ENCODE results near the gene TMEM117.
"Not testable (repeated sequence)": the region's sequence is repeated elsewhere in the genome, so short reads cannot be mapped to it uniquely, and the experiment has no call there.

The TMEM117 gene

GRCh38 chr12:44031472-44032185 lies 195.7 kb downstream of the TMEM117 start:
- DNase-seq: no peak

- no peak for DNase-seq
Observed at GRCh38 chr12:44034906-44035305, 199.0 kb downstream of the TMEM117 start.

- DNase-seq: no peak
Observed at GRCh38 chr12:44036875-44037443, 201.1 kb downstream of the TMEM117 start.

DNA sequence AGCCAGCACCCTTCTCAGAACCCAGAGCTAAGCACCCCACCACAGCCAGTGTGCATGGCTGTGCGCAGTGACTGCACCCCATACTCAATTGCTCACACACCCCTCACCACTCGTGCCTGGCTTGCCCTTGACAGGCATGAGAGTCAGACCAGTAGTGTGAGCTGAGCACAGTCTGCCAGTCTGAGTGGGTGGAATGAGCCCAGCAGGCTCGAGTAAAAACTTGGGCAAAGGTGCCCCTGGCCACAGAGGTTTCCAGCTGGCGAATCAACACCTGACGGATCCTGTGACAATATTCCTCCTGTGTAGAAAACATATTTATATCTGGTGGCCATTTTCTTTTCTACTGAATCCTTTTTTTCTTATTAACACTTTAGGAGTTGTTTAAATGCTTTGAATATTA lies 202.5 kb downstream of the TMEM117 start:
- DNase-seq: no peak

- DNase-seq: not testable (repeated sequence)
Observed at GRCh38 chr12:44044491-44044890, 208.6 kb downstream of the TMEM117 start.

DNA sequence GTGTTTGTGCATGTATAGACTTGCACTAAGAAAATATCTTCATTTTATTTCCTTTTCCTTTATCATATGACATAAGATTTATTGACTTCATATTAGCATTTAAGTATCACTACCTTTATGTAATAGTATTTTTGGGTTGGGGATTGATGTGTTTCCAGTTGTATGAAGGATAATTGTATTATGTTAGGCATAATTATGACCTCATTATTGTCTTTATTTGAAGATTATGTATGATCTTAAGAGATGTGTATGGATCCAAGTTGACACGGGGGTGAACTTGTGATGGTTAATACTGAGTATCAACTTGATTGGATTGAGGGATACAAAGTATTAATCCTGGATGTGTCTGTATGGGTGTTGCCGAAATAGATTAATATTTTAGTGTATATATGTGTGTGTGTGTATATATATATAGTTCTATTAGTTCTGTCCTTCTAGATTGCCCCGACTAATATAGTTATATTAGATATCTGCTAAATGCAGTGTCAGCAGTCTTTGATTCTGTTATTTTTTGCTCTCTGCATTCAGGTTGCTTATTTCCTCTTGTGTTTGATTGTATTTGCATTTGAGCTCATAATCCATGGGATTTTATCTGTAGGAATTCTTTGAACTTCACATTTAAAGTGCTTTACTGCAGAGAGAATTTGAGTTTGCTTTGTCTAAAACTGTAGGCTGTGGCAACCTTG lies 211.0 kb downstream of the TMEM117 start:
- no peak for DNase-seq

DNA sequence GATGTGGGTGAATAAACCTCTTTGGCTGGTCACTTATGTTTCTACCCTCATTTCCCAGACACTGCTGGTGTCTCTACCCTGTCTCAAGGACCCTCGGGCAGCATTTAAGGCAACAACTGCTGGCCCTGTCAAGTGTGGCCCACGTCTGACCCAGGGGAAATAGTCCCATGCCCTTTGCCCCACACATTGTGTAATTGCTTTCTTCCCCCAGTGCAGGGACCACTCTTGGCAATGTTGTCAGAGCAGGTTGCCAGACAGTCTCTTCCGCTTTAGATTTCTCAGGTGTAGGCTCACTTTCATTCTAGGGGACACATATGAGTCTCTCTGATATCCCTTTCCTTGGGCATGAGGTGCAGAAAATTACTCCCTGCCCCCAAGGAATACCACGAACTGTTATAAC lies 216.7 kb downstream of the TMEM117 start:
- DNase-seq: no peak

GRCh38 chr12:44053549-44054127 lies 217.8 kb downstream of the TMEM117 start:
- no peak for DNase-seq

DNA sequence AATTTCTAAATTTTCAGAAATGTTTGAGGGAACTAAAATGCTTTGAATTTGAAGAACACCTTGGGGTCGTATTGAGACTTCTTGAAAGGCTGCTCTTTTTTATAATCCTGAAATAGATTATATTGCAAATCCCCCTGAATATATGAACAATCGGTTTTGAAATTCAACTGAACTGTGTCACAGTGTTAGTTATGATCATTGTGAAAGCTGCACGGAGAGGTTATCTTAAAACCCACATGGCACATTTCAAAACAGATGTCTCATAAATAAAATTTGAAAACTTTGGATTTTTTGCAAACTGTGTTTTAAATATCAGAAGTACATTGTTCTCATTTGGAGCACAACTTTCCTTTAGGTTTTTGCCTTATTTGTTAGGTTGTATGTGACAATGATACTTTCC lies 218.4 kb downstream of the TMEM117 start:
- no peak for DNase-seq

- no peak for DNase-seq
Observed at GRCh38 chr12:44058366-44058765, 222.5 kb downstream of the TMEM117 start.

- no peak for DNase-seq
Observed at GRCh38 chr12:44059476-44059875, 223.6 kb downstream of the TMEM117 start.

- DNase-seq: no peak
Observed at GRCh38 chr12:44063671-44064070, 227.8 kb downstream of the TMEM117 start.

GRCh38 chr12:44076871-44077270 lies 241.0 kb downstream of the TMEM117 start:
- DNase-seq: no peak

- DNase-seq: no peak
Observed at GRCh38 chr12:44077294-44077693, 241.4 kb downstream of the TMEM117 start.

- no peak for DNase-seq
Observed at GRCh38 chr12:44078273-44078672, 242.4 kb downstream of the TMEM117 start.

DNA sequence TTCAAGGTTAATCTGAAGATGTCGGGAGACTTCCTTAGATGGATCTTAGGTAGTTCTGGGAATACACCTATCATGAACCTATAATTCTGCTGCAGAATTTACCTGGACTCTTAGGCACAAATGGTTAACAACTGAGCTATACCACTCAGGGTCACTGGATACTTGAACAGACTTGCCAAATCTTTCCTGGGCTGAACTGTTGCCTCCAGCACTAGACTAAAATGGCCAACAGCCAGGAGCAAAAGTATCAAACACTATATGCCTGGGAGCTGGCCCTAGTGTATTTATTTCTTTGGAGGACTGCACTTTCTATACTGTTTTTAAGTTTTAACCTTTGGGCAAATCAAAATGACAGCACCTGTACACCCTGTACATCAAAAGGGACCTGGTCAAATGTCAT lies 252.8 kb downstream of the TMEM117 start:
- no peak for DNase-seq

GRCh38 chr12:44091948-44092606 lies 256.2 kb downstream of the TMEM117 start:
- DNase-seq: no peak

DNA sequence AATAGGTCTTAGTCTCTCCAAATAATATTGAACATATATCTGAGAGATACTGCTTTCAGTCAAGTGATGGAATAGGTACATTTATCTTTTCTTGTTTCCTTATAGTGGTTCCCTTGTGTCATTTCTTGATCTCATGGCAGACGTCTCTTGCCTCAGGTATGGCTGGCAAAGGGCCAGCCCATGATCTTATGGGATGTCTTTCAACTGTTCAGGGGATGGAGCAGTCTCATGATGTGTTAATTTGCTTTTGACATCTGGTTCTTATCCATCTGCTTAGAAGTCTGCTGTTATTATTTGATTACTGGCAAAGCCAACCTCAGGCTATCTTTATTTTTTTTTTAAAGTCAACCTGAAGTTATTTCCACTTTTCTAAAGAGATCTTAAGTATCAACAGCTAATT lies 262.9 kb downstream of the TMEM117 start:
- no peak for DNase-seq

GRCh38 chr12:44099486-44099885 lies 263.6 kb downstream of the TMEM117 start:
- no peak for DNase-seq

DNA sequence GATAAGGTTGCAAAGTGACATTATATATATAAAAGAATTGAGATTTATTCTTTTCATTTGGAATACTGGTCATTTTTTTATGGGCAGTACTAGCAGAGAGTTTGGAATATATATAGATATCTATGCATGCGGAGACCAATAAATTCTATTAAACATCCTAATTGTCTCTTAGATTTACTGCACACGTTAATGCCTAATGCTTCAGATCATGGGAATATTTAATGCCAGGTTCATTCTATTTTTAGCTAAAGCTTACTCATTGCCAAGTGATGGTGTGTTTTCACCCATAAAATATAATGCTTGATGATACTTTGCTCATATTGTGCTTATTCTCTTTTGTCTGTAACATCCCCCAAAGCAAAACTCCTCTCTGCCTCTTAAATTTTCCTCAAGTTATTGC lies 264.4 kb downstream of the TMEM117 start:
- DNase-seq: no peak

DNA sequence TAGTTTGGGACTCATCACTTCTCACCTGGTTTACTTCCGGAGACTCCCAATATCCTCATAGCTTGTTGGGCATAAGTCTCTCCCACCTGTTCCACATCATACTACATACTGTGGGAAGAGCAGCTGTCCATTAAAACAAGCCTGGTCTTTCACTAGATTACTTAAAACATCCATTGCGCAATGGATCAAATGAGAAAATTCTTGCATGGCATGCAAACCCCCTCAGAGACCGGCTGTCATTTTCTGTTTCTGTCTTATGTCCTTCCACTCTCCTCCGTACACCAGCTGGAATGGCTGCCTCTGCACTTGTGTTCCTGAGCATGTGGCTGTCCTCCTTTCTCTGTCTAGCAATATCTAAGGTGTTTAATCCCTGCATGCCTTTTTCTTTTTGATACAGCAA lies 265.6 kb downstream of the TMEM117 start:
- no peak for DNase-seq

GRCh38 chr12:44114906-44115305 lies 279.0 kb downstream of the TMEM117 start:
- DNase-seq: no peak

DNA sequence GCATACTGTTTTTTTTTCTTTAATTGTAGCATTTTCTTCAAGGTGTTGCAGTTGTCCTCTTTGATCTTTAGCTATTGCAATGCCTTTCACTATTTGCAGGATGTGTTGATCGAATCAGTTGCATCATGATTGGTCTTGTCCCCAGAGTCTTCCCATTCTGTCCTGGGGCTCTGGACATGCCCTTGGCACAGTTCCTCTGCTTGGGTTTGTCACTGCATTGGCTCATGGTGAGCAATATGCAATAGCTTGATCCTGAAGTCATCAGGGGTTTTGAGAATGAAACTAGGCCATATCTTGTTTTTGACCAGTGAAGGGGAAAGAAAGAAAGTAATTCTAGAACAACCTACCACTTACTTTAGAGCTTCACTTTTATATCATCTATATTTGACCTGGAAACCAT lies 281.5 kb downstream of the TMEM117 start:
- DNase-seq: no peak
